ENCODE data around the gene NYNRIN.
A peak's percentile ranks its signal among the peaks of the same experiment; 100 is the strongest.
"Not testable (repeated sequence)": the region's sequence is repeated elsewhere in the genome, so short reads cannot be mapped to it uniquely, and the experiment has no call there.

Gene NYNRIN

DNA sequence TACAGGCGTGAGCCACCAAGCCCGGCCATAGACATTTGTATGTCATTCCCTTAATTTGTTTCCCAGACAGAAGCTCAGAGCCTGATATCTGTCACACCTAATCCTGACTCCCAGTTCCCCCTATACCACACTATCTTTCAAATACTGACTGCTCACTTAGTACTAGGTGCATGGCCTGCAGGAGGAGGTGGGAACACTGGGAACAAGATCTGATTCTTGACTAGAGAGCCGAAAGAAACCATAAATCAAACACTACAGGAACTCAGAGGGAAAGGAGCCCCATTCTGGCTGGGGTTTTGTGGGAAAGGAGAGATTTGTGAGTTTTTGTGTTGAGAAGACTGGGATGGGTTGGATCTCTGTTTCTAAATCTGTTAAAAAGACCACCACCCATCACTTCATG, 35.9 kb downstream of the NYNRIN start:
- DNase-seq, result no peak

DNA sequence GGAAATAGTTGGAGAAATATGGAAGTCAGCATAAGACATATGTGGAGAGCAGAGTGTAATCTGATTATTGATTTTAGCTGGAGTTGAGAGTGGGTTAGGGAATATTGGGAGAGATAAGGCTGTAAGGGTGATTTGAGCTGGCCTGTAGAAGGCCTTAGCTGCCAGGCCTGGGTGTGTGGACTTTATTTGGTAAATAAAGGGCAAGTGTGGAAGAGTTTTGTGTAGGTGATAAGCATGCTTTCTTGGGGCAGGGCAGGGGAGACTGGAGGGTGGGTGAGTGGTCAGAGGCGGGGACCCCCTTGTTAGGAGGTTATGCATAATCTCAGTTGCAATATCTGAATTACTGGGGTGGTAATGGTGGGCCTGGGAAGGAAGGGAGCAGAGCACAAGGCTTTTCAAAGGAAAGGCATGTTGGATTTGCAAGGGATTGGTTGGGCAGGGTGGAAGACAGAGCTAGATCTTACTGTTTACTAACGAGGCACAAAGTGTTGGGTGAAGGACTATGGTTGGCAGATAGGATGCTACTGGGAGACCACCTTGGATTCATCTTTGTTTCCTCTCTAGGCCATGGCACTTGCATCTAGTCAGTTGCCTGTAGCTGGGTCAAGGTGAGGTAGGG, 36.5 kb downstream of the NYNRIN start:
- DNase-seq, result no peak

DNA sequence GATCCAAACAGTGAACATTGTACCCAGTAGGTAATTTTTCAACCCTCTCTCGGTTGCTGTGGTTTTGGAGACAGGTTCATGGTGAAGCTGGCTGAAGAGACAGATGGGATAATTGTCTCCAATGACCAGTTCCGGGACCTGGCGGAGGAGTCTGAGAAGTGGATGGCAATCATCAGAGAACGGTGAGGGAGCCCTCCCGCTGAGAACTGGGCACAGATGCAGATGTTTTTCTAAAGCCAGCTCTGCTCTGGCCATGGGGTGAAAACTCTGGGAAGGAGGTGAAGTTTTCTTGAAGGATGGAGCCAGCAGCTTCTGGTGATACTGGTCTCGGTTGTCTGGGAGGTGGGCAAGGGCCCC, 37.2 kb downstream of the NYNRIN start:
- no peak for DNase-seq

DNA sequence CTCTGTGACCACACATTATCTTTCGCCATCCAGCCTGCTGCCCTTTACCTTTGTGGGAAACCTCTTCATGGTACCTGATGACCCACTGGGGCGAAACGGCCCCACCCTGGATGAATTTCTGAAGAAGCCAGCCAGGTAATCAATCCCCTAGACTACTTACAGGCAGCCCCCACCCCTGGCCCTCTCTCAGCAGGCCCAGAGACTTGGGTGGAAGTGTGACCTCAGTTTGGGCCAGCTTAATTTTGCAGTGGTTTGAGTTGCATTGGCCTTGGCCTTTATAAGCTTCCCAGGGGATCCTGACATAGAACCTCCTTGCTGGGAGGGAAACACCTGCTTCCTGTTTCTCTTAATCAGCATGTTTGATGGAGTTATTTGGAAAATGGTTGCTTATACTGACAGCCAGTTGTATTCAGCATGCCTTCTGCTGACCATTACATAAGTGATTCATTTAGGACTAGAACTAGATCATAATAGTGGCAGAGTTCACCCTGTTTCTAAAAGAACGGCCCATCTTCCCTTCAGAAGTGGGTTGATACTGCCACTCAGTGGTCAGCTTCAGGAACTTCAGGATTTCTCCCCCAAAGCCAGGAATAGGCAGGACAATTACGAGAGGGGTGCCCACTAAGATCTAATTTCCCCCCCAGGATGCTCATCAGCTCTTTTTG, 37.7 kb downstream of the NYNRIN start:
- DNase-seq, result peak; percentile 20

DNA sequence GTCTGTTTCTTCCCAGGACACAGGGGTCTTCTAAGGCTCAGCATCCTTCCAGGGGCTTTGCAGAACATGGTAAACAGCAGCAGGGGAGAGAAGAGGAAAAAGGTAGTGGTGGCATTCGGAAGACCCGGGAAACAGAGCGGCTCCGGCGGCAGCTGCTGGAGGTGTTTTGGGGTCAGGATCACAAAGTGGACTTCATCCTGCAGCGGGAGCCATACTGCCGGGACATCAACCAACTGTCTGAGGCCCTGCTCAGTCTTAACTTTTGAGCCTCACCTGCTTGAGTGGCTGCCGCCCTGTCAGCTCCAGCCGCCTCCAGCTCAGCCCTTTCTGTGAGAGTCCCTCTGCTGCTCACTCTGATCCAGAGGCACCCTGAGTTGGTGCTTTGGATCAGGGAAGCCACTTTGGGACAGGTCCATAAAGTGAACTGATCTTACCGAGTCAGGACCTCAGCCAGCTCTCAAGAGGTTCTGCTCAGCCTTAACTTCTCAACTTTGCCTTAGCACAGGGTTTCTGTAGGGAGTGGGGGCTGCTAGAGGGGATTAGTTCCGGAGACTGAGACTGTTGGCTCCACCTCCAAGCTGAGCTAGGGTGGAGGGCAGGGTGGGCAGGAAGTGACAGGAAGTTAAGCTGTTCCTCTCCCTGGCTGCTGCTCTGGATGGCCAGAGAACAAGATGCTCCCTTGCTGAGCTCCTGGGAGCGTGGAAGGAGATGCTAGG, 38.4 kb downstream of the NYNRIN start:
- no peak for DNase-seq

DNA sequence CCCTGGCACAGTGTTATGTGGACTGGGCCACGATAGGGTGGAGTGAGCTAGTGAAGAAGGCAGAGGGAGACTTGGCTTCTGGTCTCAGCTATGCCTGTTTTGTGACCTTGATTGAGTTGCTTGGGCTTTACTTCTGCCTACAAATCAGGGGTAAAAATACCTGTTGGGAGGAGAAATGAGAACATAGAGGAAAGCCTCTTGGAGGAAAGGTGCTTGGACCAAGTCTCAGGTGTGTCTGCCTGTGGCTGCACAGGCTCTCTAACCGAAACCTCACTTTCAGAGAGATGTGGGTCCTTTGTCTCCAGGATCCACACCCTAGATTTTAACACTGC, 38.9 kb downstream of the NYNRIN start:
- no peak for DNase-seq

DNA sequence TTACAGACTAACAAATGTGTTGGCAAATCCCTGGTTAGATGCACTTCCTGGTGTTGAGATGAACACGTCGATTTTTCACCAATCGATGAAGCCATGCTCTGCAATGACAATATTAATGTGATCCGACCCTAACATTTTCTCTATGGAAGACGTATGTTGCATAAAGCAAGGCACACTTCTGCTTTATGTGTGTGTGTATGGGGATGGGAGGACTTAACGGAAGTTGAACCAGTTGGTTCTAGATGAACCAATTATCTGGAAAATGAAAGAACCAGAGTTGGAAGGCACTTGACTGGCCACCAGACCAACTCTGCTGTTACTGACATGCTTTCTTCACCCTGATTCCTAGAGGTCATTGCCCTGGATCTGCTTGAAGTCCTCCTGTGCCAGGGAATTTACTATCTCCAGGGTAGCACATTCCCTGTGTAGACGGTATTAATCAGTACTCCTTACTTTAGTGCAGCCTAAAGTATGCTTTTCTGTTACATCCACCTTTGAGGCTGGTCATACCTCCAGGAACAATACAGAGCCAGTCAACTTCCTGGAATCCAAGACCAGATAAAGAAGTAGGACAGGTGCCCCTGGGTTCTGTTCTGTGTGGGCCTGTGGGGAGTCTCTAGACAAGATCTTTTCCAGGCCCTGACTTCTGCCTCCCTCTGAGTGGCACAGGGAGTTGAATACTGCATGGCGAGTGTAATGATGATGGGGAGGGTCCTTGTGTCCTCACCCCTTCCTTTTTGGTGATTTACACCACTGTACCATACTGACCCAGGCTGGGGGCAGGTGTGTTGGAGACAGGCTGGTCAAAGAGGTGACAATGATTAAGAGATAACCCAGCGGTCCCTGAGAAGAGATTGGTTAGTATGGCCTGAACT, 39.7 kb downstream of the NYNRIN start:
- DNase-seq, result no peak

DNA sequence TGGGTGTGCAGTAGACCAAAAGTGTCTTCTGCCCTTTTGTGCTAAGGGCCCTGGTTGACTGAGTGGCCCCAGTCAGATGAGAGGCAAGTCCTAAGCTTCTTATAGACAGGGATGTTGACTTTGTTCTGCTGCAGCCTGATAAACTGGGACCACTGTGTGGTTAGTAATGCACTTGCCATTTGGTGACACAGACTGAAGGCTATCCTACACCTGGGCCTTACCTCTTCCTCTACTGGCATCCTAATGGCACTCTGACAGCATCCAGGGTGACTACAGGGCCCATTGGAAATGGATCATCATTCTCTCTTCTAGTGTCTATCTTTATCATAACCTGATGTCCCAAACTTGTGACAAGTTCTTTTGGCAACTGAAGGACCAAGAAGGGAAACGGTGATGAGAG, 40.5 kb downstream of the NYNRIN start:
- DNase-seq, result no peak

DNA sequence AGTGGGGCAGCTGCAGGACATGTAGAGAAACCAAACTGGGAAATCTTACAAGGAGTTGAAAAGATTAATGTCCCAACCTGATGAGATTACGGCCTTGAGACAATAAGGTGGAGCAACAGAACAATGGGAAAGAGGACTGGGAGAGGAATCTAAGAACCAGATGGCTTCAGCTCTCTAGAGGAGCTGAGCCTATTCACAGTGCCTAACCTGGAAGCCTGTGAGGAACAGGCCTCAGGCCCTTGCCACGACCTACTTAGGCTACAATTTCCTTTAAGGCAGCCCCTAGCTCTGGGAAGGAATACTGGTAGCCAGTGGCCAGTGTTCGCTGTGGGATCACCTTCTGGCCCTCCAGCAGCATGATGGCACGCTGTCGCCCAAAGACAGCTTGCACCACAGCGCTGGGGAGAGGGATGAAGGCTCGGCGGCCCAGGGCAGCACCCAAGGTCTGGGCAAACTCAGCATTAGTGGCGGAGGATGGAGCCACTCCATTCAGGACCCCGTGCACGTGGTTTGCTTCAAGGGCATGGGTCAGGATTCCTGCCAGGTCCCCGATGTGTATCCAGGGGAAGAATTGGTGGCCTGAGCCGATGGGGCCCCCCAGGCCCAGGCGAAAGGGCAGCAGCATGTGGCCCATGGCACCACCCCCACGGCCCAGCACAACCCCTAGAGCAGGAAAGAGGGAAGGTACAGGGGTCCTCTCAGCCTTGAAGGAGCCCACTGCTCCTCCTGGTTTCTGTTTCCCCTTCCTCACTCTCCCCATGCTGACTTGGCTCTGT, 41.2 kb downstream of the NYNRIN start:
- DNase-seq, result no peak

DNA sequence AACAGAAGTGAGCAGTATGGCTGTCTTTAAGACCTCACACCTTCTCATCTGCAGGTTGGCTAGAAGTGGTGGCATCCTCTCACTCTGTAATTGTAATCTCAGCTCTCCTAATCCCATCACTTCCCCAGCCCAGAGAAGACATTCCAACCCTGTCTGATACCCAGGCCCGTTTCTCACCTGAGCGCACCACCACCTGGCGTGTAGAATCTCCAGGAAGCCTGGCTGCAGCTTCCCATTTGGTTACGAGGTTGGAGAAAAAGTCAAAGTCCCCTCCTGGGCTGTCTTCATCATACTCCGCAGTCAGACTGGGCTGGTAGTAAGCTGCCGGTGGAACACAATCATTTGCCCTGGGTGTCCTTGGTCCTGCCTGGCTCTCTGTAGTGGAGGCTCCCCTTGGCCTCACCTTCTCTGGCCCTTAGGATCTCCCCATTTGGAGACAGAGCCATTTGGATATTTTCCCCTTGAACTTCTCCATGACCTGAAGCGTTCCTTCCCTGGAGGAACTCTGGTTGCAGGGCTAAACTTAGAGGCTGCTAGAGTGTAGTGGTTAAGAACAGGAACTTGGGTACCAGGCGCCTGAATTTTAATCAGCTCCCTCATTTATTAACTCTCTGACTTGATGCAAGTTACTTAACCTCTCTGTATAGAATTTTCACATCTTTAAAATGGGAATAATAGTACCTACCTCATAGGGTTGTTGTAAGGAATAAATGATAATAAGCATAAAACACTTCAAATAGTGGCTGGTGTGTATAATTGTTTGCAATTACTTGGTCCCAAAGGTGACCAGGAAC, 42.0 kb downstream of the NYNRIN start:
- DNase-seq, result no peak

DNA sequence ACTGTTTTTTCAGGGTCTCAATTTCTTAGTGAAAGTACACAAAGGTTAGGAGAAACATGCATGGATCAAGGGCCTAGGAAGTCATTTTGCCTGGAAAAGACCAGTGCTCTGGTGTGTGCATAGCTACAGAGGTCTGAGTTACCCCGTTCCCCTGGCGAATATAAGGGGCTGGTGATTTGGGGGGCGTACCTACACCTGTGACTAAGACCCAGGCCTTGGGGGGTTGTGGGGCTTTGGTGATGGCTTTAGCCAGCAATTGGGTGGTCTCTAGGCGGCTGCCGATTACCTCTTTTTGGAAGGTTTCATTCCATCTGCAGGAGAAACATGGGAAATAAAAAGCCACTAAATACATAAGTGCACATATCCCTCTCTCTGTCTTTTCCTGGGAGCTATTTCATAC, 42.7 kb downstream of the NYNRIN start:
- DNase-seq, result no peak

DNA sequence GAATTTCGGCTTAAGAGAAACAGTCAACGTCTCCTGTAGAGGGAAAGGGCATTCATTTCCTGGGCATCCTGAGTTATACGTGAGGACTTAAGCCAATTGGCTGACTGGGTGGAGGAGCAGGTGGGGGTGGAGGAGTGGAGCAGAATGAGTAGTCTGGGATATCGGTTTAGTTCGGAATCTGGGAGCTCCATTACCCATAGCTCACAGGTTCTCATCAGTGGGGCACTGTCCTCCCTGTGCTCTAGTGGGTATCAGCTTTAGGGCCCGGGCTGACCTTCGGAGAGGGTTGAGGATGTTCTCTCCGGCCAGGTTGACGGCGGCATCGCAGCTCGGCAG, 43.1 kb downstream of the NYNRIN start:
- peak; percentile 26 for DNase-seq

DNA sequence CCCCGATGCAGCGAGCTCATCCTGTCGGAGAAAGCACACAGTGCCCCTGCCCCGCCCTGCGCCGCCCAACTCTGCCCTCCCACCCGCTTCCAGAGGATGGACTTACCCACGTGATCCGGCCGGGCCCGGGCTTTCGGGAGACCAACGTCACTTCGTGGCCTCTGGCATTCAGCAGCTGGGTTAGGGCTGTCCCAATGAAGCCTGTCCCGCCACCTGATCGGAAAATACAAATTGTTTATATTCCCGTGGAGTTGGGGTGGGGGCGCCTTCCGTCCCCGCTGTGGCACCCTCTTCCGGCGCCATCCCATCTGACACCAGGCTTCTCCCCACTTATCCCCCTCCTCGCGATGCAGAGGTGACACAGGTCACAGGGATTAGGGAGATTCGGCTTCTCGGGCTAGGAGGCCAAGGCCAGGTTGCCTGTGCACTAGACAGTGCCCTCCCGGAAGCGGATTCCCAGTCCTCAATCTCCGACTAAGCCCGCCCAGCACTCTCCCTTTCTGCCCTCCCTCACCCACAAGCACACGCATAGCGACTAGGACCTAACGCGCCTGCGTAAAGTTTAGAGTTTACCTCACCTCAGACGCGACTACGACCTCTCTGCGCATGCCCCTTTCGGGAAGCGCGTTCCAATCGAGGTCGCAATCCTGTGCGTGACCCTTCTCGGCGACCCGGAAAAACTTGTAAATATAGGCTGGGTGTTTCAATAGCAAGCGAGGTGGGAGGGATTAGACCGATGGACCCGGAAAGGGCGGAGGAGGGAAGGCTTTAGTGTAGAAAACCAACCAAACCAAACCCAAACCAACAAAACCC, 43.6 kb downstream of the NYNRIN start, which contains the start of gene SDR39U1:
Gene SDR39U1, minus strand, starts transcription at position 537 of the 813 bp plus-strand sequence. Its CDS starts 7 bp downstream, at position 530.
- peak; percentile 99 for DNase-seq

DNA sequence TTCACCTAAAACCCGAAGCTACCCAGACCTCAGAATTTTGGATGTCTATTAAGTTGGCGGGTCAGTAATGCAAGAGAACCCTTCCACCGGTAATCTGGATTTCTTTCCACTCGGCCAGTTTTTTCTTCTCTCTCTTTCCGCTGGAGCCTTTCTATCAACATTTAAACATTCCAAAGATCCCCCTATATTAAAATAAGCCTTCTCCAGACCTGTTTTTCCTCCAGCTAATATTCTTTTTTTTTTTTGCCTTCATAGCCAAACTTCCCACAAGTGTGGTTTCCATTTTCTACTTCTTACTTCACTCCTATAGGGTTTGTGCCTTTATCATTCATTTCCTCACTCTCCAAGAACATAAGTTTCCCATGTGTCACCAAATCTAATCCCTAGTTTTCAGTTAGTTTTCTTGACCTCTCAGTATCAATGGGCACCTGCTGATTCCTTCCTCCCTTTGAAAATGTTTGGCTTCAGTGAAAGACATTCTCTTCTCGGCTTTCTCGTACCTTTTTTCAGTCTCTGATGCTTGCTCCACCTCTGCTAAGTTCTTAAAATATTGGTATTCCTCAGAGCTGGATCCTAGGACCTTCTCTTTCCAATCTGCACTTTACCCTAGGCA, 44.4 kb downstream of the NYNRIN start:
- DNase-seq, result no peak

DNA sequence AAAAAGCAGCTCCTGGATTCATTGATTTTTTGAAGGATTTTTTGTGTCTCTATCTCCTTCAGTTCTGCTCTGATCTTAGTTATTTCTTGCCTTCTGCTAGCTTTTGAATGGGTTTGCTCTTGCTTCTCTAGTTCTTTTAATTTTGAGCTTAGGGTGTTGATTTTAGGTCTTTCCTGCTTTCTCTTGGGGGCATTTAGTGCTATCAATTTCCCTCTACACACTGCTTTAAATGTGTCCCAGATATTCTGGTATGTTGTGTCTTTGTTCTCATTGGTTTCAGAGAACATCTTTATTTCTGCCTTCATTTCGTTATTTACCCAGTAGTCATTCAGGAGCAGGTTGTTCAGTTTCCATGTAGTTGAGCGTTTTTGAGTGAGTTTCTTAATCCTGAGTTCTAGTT, 52.0 kb downstream of the NYNRIN start:
- not testable (repeated sequence) for DNase-seq

DNA sequence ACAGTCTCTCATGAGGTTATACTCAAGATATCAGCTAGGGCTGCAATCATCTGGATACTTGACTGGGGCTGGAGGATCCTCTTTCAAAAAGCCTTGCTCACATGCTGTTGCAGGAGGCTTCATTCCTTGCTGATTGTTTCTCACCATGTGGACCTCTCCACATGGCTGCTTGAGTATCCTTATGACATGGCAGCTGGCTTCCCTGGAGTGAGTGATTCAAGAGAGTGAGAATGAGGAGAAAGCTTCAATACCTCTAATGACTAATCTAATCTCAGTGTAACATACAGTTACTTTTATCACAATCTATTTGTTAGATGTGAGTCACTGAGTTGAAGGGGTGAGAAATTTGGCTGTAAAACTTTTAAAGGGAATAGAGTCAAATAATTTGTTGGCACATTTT, 58.2 kb downstream of the NYNRIN start:
- no peak for DNase-seq

DNA sequence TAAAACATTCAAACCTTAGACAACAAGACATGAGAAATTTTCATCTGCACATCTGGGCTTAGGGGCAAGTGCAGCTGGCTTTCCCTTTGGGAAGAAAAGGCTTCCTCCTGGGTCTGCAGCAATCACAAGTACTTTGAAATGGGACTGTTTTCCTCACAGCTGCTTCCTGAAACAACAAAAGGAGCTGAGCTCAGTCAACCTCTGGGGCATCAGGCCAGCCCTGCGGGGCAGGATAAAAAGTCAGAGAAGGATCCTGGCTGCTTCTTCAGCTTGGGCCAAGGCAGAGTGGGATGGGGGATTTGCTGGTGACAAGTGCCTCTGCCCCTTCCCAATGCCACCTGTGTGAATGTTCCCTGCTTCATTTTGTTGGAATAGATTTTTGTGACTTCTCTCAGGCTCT, 59.9 kb downstream of the NYNRIN start:
- DNase-seq, result no peak

DNA sequence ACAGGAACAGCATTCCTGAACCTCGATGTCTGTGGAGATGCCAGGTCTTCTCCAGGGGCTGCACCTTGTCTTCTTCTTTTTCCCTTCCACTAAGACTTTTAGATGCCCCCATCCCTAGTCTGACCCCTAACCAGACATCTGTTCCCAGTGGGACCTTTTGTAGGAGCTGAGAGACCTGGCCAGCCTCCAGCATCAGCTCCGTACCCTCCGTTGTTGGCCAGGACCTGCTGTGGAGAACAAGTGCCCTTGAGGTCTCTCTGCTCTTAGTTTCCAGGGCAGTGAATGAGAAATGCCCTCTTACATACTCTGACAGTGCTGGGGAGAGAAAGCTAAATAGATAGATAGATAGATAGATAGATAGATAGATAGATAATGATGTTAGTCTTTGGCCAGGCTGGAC, 60.5 kb downstream of the NYNRIN start:
- DNase-seq, result no peak

DNA sequence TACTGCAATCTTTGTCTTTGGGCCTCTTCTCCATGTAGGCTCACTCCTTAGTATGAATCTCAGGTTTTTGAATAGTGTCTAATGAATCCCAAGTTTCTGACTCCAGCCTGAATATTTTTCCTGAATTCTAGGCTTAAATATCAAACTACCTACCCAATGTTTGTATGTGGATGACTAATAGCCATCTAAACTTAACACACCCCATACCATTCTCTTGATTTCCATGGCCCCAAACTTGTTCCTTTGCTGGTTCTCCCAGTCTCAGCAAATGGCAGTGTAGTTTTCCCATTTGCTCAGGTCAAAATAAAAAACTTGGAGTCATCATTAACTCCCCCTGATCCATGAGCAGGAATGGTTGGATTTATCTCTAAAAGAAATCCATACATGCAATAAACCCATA, 62.5 kb downstream of the NYNRIN start:
- DNase-seq, result no peak

DNA sequence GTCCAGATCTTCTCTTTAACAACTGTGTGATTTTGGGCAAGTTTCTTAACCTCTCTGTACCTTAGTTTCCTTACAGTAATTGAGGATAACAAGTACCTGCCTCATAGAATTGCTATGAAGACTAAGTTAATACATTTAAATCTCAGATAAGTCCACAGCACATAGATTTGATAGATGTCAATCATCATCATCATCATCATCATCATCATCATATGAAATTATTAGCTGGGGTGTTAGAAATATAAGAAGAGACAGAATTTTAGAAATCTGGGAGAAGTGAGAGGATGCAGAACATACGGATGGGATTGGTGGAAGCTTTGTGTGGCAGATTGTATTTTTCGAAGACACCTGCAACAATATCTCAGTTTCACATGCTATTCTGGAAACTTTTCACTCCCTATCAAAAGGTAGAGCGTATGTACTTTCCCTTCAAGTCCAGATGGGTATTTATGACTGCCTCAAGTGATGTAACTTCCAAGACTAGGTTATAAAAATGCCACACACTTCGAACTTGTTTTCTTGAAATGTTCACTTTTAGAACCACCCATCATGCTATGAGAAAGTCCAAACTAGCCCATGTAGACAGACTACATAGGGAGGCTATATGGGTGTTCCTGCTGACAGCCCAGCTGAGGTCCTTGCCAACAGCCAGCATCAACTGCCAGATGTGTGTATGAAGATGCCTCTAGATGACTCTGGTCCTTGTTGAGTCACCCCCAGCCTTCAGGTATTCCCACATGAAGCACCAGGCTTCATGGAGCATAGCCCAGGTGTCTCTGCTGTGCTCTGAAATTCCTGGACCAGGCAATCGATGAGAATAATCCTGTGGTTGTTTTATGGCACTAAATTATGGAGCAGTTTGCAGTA, 64.4 kb downstream of the NYNRIN start:
- no peak for DNase-seq
